ENCODE measurements around the gene SPINT1.

SPINT1 gene

GRCh38 chr15:40872791-40873693 is 29.2 kb downstream of the SPINT1 start:
- FAIRE-seq (no peak), DNase-seq (ENCODE audit: insufficient read length, low spot score) (peak; percentile 12)
- TF ChIP-seq CTCF (IDR thresholded peaks at IDR 0.05; ENCODE audit: insufficient read depth, missing control alignments) = no peak

- FAIRE-seq (no peak), DNase-seq (ENCODE audit: insufficient read length, low spot score) (peak; percentile 87)
- TF ChIP-seq CTCF (IDR thresholded peaks at IDR 0.05; ENCODE audit: insufficient read depth, missing control alignments) = peak; percentile 35
These were observed 30.1 kb downstream of the SPINT1 start, which contains the start of gene RHOV for GRCh38 chr15:40873694-40874561. RHOV (minus strand) TSS chr15:40874234; CDS start chr15:40874139, 95 bp downstream.

DNA sequence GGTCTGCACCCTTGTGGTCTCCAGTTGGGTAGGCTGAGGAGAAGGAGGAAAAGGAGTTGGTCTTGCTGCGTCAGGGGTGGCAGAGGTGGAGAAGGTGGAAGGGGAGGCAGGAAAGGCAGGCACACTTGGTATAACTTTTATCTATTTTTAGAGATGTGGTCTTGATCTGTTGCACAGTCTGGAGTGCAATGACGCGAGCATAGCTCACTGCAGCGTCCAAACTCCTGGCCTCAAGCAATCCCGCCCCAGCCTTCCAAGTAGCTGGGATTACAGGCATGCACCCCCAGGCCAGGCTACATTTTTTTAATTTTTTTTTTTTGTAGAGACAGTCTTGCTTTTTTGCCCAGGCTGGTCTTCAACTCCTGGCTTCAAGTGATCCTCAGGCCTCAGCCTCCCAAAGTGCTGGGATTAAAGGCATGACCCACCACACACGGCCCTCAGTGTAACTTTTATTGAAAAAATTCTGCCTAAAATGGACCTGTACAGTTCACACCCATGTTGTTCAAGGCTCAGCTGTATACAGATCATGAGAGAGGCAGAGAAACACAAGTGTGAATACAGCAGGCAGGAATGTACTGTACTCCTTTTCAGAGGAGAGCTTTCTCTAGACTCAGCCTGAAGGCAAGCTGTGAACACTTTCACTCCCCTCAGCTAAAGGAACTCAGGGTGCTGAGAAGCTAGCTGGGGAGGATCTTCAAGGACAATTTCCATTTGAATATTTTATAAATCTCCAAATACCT is 32.3 kb downstream of the SPINT1 start:
- no peak for TF ChIP-seq CTCF (IDR thresholded peaks at IDR 0.05; ENCODE audit: insufficient read depth, missing control alignments)
- DNase-seq (ENCODE audit: insufficient read length, low spot score) (no peak), FAIRE-seq (no peak)

GRCh38 chr15:40877694-40878093 is 33.8 kb downstream of the SPINT1 start:
- TF ChIP-seq CTCF (IDR thresholded peaks at IDR 0.05; ENCODE audit: insufficient read depth, missing control alignments) = no peak
- FAIRE-seq (no peak), DNase-seq (ENCODE audit: insufficient read length, low spot score) (no peak)

- DNase-seq (ENCODE audit: insufficient read length, low spot score) (no peak), FAIRE-seq (no peak)
- TF ChIP-seq CTCF (IDR thresholded peaks at IDR 0.05; ENCODE audit: insufficient read depth, missing control alignments) = no peak
These were observed 34.9 kb downstream of the SPINT1 start for GRCh38 chr15:40878785-40879184.

DNA sequence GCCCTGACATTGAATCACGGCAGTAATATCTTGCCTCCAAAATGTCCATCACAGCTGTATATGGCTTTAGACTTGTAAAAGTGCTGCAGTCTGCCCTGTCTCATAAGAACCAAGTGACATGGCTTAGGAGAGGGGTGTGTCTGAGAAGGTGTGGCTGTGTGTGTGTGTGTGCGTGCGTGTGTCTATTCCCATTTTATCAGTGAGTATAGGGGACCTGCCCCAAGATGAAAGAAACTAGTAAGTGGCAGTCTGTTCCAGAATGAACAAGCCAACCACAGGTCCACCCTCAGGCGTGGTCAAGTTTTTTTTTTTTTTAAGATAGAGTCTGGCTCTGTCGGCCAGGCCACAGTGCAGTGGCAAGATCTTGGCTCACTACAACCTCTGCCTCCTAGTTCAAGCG is 35.8 kb downstream of the SPINT1 start:
- DNase-seq (ENCODE audit: insufficient read length, low spot score) = no peak
- TF ChIP-seq CTCF (IDR thresholded peaks at IDR 0.05; ENCODE audit: insufficient read depth, missing control alignments) = no peak
- FAIRE-seq = no peak

Data from D721Med (cell line).